ENCODE results near the gene SLC28A3.

DNA sequence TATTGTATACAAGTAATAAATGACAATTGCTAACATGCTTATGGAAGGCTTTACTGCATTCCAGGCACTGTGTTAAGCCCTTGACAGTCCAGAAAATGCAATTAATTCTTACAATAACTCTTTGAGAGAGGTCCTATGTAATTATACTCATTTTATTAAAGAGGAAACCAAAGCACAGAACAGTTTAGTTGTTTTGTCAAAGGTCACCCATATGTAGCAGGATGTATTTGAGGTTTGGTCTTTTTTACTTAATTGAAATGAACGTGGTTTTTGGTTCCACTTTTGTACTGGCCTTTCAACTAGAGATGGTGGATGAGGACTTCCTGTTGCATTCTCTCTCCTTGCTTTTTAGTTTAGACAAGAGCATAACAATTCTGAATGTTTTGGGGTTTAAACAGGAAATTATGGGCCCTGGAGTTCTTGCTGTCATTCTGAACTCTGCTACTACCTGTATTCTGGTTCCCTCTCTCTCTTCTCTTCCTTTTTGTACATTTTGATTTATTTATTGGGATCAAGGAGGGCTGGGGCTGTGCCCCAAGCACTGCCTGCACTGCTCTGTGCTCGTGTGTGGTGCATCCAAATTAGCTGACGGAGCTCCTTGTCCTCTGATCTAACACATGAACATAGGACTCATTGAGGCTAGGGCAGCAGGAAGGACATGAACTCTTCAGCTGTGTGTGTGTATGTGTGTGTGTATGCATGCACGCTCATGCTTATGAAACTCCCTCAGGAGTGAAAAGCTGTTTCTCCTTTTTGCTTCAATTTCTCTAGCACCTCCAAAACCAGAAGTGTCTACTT is 47.4 kb downstream of the SLC28A3 start:
- TF ChIP-seq POLR2A (IDR thresholded peaks at IDR 0.05; ENCODE audit: low read length) (no peak), GATA1 (IDR thresholded peaks at IDR 0.05; ENCODE audit: low read depth, low read length) (no peak)
